NCI-H2171 treated with DMSO at 0.1 percent for 48 hours (cell line): ENCODE measurements around the gene ADCYAP1R1.
A peak's percentile ranks its signal among the peaks of the same experiment; 100 is the strongest.

Source experiments
- DNase-seq: peaks from one replicate; lab custom pipeline; 2025; lab: John Stamatoyannopoulos, UW

Gene ADCYAP1R1

DNA sequence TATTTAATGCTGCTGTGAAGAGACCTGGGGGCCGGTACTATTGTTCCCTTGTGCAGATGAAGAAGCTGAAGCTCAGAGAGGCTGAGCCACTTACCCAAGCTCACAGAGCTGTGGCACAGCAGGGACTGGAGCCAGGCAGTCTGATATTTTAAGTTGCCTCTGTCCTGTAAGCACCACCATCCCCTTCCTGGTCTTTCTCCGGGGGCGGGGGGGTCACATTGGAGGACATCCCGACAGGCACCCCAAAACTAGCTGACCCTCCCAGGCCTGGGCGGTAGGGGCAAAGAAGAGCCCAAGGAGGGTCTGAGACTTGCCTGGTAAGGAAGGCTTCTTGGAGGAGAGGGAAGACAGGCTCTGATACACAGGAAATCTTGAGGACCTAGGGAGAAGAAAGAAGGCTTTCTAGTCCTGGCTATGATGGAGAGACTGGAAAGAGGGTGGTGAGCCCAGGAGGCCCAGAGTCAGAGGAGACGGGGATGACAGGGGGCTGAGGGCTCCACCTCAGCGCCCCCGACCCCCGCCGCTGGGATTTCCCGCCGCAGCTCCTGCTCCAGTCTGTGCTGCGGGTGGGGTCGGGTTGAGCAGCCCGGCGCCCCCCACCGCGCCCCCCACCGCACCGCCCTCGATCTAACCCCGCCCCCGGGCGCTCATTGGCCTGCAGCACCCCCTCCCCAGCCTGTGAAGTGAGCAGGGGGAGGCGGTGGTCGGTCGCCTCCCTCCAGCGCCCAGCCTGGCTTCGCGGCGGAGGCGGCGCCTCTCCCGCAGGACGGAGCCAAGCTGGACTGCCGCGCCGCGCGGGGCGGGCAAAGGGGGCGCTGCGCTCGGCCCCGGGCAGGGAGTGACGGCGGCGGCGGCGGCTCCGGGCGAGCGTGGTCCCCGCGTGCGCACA lies at the start of gene ADCYAP1R1:
Gene ADCYAP1R1 (plus strand): TSS at position 711 of the 889 bp plus-strand sequence. CDS start 10,957 bp downstream, outside the sequence.
- peak; percentile 67 for DNase-seq

DNA sequence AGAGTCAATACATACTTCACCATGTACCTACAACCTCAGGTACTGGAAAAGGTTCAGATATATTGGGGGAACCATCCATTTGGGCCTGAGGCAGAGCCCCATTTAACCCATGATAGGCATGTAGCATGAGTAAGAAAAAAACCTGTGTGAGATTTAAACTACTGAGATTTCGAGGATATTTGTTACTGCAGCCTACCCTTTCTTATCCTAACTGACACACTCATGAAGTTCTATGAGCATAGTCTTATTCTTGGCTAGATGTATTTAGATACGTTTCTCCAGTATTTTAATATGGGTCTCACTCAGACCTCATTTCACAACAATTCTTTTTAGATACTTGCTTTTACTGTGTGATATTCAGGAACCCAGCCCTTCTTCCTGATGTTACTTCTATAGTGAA lies 49.0 kb upstream of the ADCYAP1R1 start:
- no peak for DNase-seq

- DNase-seq: no peak
Measured at GRCh38 chr7:31003721-31004120, 48.4 kb upstream of the ADCYAP1R1 start.

DNA sequence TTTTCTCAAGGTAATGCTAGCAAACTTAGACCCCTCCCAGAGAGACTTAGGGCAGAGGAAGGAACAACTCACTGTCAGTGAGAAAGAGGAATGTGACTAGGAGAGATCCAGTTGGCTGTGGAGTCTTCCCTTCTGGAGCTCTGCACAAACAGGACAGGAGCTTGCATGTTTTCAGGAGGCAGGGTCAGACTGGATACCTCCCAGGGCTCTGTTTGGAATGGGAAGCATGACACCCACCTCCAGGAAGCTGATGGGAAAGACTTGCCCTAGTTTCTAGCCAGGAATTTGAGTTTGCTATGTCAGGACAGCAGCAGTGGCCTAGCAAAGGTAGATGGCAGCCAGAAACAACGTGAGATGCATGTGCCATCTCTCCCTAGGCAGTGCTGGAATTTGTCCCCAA lies 47.7 kb upstream of the ADCYAP1R1 start:
- DNase-seq: no peak

DNA sequence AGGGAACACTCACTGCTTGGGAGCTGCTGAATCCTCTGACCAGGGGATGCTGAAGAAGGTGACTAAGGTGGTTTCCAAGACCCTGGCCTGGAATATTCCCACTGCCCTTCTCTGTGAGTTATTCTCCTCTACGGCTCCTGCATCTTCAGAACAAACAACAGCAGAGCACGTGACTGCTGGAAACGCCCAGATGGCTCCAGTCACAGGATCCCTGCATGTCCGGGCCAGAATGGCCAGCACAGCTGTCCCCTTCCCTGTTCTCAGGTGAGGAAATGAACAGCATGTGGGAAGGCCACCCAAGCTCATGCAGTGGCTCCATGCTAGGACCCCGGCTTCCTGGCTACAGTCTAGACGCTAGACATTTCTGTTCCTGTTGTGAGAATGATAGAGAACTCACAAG lies 45.3 kb upstream of the ADCYAP1R1 start:
- DNase-seq: no peak

- no peak for DNase-seq
Measured at GRCh38 chr7:31007634-31008033, 44.5 kb upstream of the ADCYAP1R1 start.

DNA sequence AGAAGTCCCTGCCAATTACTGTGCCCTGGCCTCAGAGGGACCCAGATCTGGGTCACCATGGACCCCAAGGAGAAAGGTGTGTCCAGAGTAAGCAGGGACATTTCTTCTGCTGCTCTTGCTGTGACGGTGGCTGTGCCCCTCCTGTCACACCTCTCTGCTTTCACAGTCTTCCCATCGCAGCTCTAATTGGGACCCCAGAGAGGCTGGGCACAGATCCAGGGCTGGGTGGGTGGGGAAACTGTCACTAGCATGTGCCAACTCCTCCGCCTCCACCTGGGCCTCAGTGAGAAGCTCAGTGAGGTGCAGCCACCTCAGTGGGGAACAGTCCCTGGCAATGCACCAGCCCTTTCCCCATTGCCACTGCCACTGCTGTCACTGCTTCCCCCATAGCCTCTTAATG lies 37.3 kb upstream of the ADCYAP1R1 start:
- peak; percentile 88 for DNase-seq

DNA sequence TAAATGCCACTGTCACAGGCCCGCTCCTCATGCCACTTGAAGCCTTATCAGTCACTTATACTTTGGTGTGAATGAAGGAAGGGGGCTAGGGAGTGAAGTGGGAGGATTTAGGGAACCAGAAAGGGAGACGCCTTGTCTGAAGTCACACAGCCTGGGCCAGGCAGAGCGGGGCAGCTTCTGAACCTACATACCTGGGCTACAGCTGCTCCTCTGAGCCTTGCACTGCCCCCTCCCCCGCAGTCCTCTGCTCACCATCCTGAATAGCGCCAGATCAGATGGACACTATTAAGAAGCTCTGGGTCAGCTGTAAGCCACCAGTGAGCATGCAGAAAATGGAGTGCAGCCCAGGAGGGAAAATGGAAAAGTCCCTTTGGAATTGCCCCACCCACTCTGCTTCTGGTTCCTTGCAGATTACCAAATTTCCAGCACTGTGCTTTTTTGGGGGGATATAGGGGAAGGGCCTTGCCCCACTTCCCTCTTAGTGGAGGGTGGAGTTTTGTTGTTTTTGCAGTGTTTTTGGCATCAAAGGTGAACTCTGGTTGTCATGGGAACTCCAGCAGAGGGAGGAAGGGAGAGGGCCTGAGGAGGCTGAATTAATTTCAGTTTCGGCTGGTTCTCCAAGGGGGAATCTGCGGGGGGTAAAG lies 35.0 kb upstream of the ADCYAP1R1 start:
- no peak for DNase-seq

DNA sequence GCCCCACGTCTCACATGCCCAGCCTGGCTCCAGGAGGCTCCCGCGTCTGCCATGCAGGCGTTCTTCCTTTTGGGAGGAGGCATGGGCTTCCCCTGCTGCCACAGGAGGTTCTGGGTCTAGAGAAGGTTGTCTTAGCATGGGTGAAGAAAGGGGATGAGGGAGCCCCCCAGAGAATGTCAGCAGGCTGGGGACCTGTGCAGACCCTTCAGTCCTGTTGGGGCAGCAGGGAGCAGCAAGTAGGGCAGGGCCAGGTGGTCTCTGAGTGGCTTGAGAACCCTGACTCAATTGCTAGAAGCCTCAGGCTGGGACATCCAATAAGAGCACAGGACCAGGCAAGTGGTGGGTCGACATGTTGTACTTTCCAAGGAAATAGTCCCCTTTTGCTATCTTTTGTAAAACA lies 34.4 kb upstream of the ADCYAP1R1 start:
- DNase-seq: no peak

DNA sequence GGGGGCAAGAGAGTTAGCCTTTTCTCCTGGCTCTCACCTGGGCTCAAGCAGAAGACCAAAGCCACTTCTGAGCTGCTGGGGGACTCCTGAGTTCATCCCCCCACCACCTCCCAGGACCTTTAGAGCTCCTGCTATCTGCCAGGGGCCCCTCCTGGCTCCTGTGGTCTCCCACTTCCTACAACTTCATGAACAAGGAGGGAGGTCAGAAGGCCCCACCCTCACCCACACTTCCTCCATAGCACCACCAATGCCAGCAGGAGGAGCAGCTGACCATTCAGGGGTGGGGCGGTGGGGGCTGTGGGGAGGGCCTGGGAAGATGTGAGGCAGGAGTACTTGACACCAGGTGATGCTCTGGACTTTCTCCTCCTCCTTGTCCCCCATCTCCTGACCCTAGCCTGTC lies 32.6 kb upstream of the ADCYAP1R1 start:
- DNase-seq: no peak

DNA sequence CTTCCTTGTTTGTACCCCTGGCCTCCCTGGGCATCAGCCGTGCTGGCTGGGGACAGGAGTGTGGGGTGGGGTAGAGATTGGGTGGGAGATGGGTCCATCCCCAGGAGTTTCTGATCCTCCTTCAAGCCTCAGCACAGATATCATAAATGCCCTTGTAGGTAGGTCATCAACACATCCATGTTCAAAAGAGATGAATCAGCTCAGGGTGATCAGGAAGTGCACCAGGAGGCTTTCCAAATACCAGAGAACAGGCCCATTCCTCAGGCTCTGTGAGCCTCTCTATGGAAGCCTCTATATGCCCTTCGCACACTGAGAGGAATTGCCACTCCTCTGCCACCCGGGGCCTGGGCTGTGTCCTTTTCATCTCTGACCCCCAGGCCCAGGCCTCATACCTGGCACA lies 31.9 kb upstream of the ADCYAP1R1 start:
- DNase-seq: no peak

GRCh38 chr7:31020652-31021051 lies 31.5 kb upstream of the ADCYAP1R1 start:
- DNase-seq: peak; percentile 86

GRCh38 chr7:31022117-31022516 lies 30.0 kb upstream of the ADCYAP1R1 start:
- DNase-seq: no peak

DNA sequence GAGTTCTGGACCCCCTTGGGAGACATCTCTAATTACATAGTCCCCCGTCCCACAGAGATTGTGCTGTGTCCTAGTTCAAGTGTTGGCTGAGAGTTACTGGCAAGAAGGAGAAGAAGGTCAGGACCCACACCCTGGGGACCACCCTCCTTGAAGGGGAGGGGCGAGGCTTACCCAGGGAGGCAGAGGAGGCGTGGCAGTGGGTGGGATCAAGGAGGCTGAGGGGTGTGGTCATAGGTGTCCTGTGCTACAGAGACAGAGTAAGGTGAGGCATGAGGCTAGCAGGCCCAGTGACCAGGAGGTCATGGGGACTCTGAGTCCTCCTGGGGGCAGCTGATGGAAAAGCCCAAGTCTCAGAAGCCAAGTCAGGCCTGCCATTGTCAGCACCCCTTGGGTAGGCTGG lies 29.4 kb upstream of the ADCYAP1R1 start:
- no peak for DNase-seq

GRCh38 chr7:31023877-31024276 lies 28.2 kb upstream of the ADCYAP1R1 start:
- DNase-seq: no peak

GRCh38 chr7:31027161-31027965 lies 24.7 kb upstream of the ADCYAP1R1 start:
- DNase-seq: peak; percentile 87

- peak; percentile 39 for DNase-seq
Measured at GRCh38 chr7:31028006-31028405, 24.1 kb upstream of the ADCYAP1R1 start.

DNA sequence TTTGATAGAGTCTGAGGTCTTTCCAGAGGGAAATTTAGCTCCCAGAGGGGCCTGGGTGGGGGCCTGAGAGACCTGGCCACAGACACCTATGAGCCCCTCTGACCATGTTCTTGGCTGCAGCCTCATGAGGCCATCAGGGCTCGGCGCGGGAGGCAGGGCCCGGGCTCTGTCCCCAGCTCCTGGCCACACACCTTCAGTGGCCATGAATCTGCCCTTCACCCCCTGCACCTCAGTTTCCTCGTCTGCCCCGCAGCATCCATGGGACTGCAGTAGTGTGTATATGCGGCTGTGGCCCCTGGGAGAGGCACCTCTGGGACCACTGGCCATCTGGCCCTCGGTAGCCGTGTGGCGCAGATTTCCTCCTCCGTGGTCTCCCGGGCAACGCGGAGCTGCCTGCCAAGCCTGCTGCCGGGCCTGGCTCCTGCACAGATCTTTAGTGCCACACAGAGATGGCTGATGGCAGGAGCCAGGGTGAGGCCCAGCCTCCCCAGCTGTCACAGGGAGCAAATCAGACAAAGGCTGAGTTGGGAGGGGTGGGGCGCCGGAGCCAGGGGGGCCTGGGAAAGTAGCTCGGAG lies 23.6 kb upstream of the ADCYAP1R1 start:
- DNase-seq: peak; percentile 91

- peak; percentile 61 for DNase-seq
Measured at GRCh38 chr7:31029251-31030042, 22.7 kb upstream of the ADCYAP1R1 start.

DNA sequence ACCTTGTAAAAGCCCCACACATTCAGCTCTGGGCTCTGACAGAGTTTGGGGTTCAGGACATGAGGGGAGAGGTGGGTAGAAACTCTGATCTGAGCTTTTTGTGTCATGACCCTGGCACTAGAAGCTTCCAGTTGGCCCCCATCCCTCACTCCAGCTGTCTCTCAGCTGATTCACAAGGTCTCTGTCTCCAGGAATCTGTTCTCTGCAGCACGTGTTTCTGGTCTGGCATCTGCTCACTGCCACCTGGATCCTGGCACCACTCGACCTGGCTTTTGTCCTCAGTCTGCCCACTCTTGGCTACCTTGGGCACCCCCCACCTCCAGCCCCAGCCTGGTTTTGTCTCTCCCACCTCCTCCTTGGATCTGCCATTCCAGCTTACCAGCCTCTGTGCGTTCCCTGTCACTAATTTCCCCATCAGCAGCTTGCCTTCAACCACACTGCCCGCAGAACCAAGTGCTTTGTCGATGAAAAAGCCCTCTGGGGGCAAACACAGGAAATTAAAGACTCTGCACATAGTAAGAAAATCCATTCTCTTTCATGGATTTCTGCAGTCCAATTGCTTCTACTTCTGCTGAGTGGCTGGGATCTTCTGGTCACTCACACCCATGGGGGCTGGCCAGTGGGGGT lies 18.3 kb upstream of the ADCYAP1R1 start:
- DNase-seq: no peak

- DNase-seq: no peak
Measured at GRCh38 chr7:31036924-31037323, 15.2 kb upstream of the ADCYAP1R1 start.
